GM10266 (cell line): ENCODE results near the gene COL26A1.

Experiments used
- DNase-seq: peaks from one replicate; pipeline ENCODE4 v3.0.0; 2012; ENCODE audit errors: extremely low spot score
- CTCF ChIP-seq: IDR thresholded peaks from 2 replicates; pipeline ENCODE4 v1.5.1; 2012; ENCODE audit warnings: mild to moderate bottlenecking, low read depth; ENCODE audit not compliant: control insufficient read depth, insufficient read depth; ENCODE audit errors: missing control alignments

COL26A1 gene

GRCh38 chr7:101537935-101538595 is 175.4 kb downstream of the COL26A1 start:
- DNase-seq: no peak
- TF ChIP-seq CTCF: no peak

GRCh38 chr7:101538596-101539459 is 176.2 kb downstream of the COL26A1 start:
- TF ChIP-seq CTCF: peak; percentile 89
- peak; percentile 79 for DNase-seq

- DNase-seq: no peak
- no peak for TF ChIP-seq CTCF
Observed at GRCh38 chr7:101539784-101540183, 177.1 kb downstream of the COL26A1 start.

- peak; percentile 71 for DNase-seq
- peak; percentile 90 for TF ChIP-seq CTCF
Observed at GRCh38 chr7:101542527-101543241, 180.0 kb downstream of the COL26A1 start.

GRCh38 chr7:101543242-101543766 is 180.6 kb downstream of the COL26A1 start:
- DNase-seq: no peak
- TF ChIP-seq CTCF: no peak

- TF ChIP-seq CTCF: no peak
- no peak for DNase-seq
Observed at GRCh38 chr7:101543846-101544245, 181.2 kb downstream of the COL26A1 start.
